Lung (tissue), 12 donors: ENCODE data around the gene CCDC126. TPM values are rescaled to one million over a fixed set of nuclear protein-coding genes. Genes with fewer than 3 reads are reported as not detected.
A peak's percentile ranks its signal among the peaks of the same experiment; 100 is the strongest.

Experiments used
- ATAC-seq: fragments of 200-7000 bp; cut with Tn5 transposase; one replicate; pipeline ENCODE4 v1.9.1; 2020; ENCODE audit warnings: moderate number of reproducible peaks; ENCODE audit not compliant: insufficient read depth, low FRiP score
- DNase-seq, 3 donors: peaks; one replicate each; pipeline ENCODE4 v3.0.0-alpha.2; 2013 to 2017
- H3K27ac ChIP-seq, 2 donors: one replicate each; pipeline ENCODE4 v1.5.1; 2013; ENCODE audit warnings: mild to moderate bottlenecking in 2 of 2, moderate library complexity in 2 of 2, control low read depth in 1 of 2, inconsistent platforms in 1 of 2, low read depth in 1 of 2, low read length in 1 of 2
- H3K27me3 ChIP-seq, 3 donors: one replicate each; pipeline ENCODE4 v1.5.1; 2013; ENCODE audit warnings: low read length in 2 of 3; ENCODE audit not compliant: control insufficient read depth in 3 of 3, insufficient read depth in 3 of 3
- H3K36me3 ChIP-seq, 4 donors: one replicate each; pipeline ENCODE4 v1.5.1; 2013; ENCODE audit warnings: low read length in 4 of 4, mild to moderate bottlenecking in 1 of 4, moderate library complexity in 1 of 4; ENCODE audit not compliant: control insufficient read depth in 4 of 4, insufficient read depth in 4 of 4
- H3K4me1 ChIP-seq, 5 donors: one replicate each; pipeline ENCODE4 v1.5.1; 2013; ENCODE audit warnings: low read length in 5 of 5, mild to moderate bottlenecking in 2 of 5, moderate library complexity in 1 of 5; ENCODE audit not compliant: control insufficient read depth in 5 of 5, insufficient read depth in 5 of 5
- H3K4me3 ChIP-seq: one replicate; pipeline ENCODE4 v1.5.1; 2013; ENCODE audit warnings: mild to moderate bottlenecking, control low read depth, moderate library complexity
- H3K9ac ChIP-seq, 2 donors: one replicate each; pipeline ENCODE4 v1.5.1; 2013; ENCODE audit warnings: low read length in 2 of 2, control low read depth in 1 of 2; ENCODE audit not compliant: insufficient read depth in 1 of 2
- H3K9me3 ChIP-seq, 4 donors: one replicate each; pipeline ENCODE4 v1.5.1; 2013; ENCODE audit warnings: low read length in 3 of 4, mild to moderate bottlenecking in 1 of 4, moderate library complexity in 1 of 4; ENCODE audit not compliant: control insufficient read depth in 4 of 4, insufficient read depth in 3 of 4
- CTCF ChIP-seq: IDR thresholded peaks from 2 replicates; pipeline ENCODE4 v1.5.1; 2012; ENCODE audit warnings: mild to moderate bottlenecking; ENCODE audit errors: control extremely low read depth, extremely low read depth
- WGBS, 2 donors: extraction: QIAGEN DNeasy Blood & Tissue Kit; methylation state at CpG; one replicate each; pipeline ENCODE4 v1.1.7; 2013; 5-methylcytosine and 5-hydroxymethylcytosine counted together
- polyA plus RNA-seq, 2 donors: library from polyadenylated mRNA; stranded (reverse); fragments of 200-250 nt; gene quantifications; one replicate each; pipeline ENCODE4 v1.2.1, GENCODE V29; 2013
- total RNA-seq, 2 donors: library from RNA; depleted of rRNA in 1 of 2; stranded (reverse); fragments of >200 nt in 1 of 2; gene quantifications; one replicate each; pipeline ENCODE4 v1.2.1, GENCODE V29; 2014 to 2021
- donor health status: control.
- donor health status: control.
- donor health status: Bipolar disorder and iron deficiency.
- donor health status: healthy.
- donor health status: DM: yes; HTN: yes; CAD: no.

The CCDC126 gene
- total and polyA plus RNA-seq, 4 donors, result 4.1 to 21.9 (median 10.0) TPM

GRCh38 chr7:23654508-23654907 is 57.3 kb downstream of the CCDC126 start:
- Histone ChIP-seq H3K36me3 (no peaks in the 10 kb centered on the region), H3K4me1 (no peaks in the 10 kb centered on the region), H3K27me3 (no peaks in the 10 kb centered on the region), H3K9me3 (peaks cover 0 to 22% (median 16%) of the 10 kb centered on the region in 4 donors), H3K9ac (no peak overlapping the region), H3K27ac (no peak overlapping the region), H3K4me3 (no peak overlapping the region)
- WGBS, 2 donors, result 0% methylated on average over 1 of the region's 1 CpG
- ATAC-seq (no peak), DNase-seq (no peak)
- peak; percentile 2 for TF ChIP-seq CTCF

GRCh38 chr7:23655433-23655832 is 58.3 kb downstream of the CCDC126 start:
- Histone ChIP-seq H3K4me1 (no peaks in the 10 kb centered on the region), H3K9me3 (peaks cover 0 to 22% (median 16%) of the 10 kb centered on the region in 4 donors), H3K27ac (no peak overlapping the region), H3K4me3 (no peak overlapping the region), H3K27me3 (no peaks in the 10 kb centered on the region), H3K36me3 (no peaks in the 10 kb centered on the region), H3K9ac (no peak overlapping the region)
- TF ChIP-seq CTCF, result no peak
- 97 to 98% methylated on average over 22 of the region's 22 CpGs for WGBS, 2 donors
- DNase-seq, result no peak
- no peak for ATAC-seq

- H3K36me3 ChIP-seq, result no peaks in the 10 kb centered on the region
- DNase-seq (no peak), ATAC-seq (no peak)
- no peak for TF ChIP-seq CTCF
- H3K27ac ChIP-seq, result no peak overlapping the region
- no peaks in the 10 kb centered on the region for H3K27me3 ChIP-seq
- H3K4me3 ChIP-seq, result no peak overlapping the region
- WGBS, 2 donors, result 83 to 88% methylated on average over 7 of the region's 7 CpGs
- peaks cover 0 to 18% (median 9%) of the 10 kb centered on the region in 4 donors for H3K9me3 ChIP-seq
- H3K4me1 ChIP-seq, result no peaks in the 10 kb centered on the region
- no peak overlapping the region for H3K9ac ChIP-seq
Measured at GRCh38 chr7:23658831-23659427, 61.7 kb downstream of the CCDC126 start.

- H3K27ac ChIP-seq, result no peak overlapping the region
- H3K36me3 ChIP-seq, result no peaks in the 10 kb centered on the region
- DNase-seq, result no peak
- 84 to 95% methylated on average over 3 of the region's 3 CpGs for WGBS, 2 donors
- H3K9me3 ChIP-seq, result peaks cover 0 to 6% (median 1%) of the 10 kb centered on the region in 4 donors
- peaks cover 0 to 4% (median 0%) of the 10 kb centered on the region in 5 donors for H3K4me1 ChIP-seq
- ATAC-seq, result no peak
- H3K4me3 ChIP-seq, result no peak overlapping the region
- no peak for TF ChIP-seq CTCF
- H3K9ac ChIP-seq, result no peak overlapping the region
- no peaks in the 10 kb centered on the region for H3K27me3 ChIP-seq
Measured at GRCh38 chr7:23661385-23661784, 64.2 kb downstream of the CCDC126 start.
